Measurements from ENCODE around the gene YWHAE.

GRCh38 chr17:1360975-1361374 is 39.0 kb downstream of the YWHAE start:
- TF ChIP-seq CTCF (IDR thresholded peaks at IDR 0.05; ENCODE audit: insufficient read depth, low read length, poor library complexity, severe bottlenecking), result no peak
- TF ChIP-seq EZH2phosphoT487 (conservative IDR thresholded peaks at IDR 0.05; ENCODE audit: low read length), result no peak
